Stimulated activated CD4-positive, alpha-beta T cell treated with anti-CD3 and anti-CD28 coated beads, Interleukin-1b, Interleukin-23, amount 100 ng/mL, for 24 hours (primary cell): ENCODE data around the gene MMP1.

Experiments
- DNase-seq, 4 experiments: peaks; one replicate each; pipeline ENCODE4 v3.0.0-alpha.2; 2020; ENCODE audit warnings: low read depth in 4 of 4, low spot score in 1 of 4

Gene MMP1

DNA sequence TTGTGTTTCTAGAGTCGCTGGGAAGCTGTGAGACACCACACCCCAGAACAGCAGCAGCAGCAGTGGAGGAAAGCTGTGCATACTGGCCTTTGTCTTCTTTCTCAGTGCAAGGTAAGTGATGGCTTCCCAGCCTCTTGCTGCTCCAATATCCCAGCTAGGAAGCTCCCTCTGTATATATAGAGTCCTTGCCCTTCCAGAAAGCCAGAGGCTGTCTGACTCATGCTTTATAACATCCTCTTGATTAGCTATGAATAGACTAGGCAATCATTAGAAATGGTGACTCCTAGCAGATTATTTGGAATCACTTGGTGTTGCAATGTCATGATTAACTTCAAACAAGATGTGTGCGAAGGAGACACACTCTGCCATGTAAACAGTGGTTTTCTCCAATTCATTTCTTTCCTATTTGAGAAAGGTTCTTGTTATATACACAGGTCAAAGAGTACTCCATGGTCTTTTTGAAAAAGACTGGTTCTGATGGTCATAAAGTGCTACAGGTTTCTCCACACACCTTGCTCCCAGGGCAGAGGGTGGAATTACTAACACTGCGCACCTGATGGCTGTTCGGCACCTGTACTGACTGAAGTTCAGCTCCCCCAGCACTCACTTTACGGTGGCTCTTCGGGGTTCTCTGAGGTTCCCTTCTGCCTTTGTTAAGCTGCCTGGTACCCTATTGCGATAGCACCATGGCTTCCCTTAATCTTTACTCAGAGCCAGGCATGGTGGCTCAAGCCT is at the start of gene MMP1:
MMP1 (minus strand) TSS at position 149 of the 735 bp plus-strand sequence; CDS start at position 81, 68 bp downstream.
- no peak for DNase-seq

DNA sequence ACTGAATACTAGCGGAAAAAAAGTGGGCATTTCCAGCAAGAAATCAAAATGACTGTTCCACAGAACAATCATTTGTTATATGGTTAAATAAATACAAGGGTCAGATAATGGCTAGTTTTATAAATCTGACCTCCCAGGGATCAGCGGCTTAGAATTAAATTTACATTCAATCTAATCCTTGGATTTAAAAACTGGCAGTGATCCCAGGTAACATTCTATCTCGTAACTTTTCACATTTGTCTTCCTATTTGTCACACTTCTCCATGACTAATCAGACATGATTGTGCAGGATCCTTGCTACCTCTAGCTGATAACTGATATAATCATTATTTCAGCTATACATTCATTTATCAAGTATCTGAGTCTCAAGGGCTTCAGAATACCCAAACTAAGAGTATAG is 48.3 kb upstream of the MMP1 start:
- no peak for DNase-seq

DNA sequence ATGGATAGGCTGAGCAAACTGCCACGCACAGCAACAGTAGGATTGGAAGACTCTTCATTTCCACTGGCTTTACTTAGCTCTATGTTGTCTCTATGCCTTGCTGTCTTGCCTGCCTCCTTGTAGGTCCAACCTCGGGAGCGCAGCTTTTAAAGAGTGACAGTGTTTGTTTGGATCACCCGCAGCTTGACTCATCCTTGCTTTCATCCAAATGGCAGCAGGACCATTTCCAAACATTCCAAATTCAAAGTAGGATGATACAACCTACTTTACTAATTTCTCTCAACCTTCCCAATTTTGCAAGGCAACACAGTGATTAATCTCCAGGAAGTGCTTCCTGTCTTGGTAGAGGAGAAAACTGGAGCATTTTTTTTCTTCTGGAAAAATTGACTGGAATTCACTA is 45.5 kb upstream of the MMP1 start, which contains the start of gene MMP3:
MMP3 (minus strand) TSS at position 121 of the 400 bp plus-strand sequence; CDS start at position 58, 63 bp downstream.
- no peak for DNase-seq

DNA sequence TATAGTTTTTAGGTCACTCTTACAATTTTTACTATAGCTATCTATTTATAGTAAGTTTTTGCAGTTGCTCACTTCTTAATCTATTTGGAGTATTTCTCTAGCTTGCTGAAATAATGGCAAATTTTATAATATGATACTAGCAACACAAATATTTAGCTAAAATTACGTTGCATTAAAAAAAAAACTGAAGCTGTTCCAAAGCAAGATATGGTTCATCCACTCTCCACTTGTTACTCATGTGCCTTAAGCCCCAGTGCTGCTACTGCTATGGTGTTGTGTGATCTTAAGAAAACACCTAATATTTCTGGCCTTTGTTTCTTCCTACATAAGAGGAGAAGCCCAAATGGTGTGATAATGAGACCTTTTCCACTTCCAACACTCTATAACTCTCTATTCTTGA is 45.0 kb upstream of the MMP1 start:
- DNase-seq, result no peak

DNA sequence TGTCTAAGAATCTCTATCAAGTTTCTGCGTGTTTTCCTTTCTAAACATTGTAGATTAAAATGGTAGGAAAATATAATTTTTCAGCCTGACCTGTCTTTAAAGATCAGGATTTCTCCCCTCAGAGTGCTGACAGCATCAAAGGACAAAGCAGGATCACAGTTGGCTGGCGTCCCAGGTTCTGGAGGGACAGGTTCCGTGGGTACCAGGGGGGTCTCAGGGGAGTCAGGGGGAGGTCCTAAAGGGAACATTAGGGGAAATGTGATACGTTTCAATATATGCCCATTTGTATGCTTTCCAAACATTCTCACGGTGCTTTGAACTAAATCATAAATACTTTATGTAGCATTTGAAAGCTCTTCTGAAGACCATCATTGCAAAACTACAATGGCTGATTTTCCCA is 42.1 kb upstream of the MMP1 start:
- DNase-seq, result no peak

DNA sequence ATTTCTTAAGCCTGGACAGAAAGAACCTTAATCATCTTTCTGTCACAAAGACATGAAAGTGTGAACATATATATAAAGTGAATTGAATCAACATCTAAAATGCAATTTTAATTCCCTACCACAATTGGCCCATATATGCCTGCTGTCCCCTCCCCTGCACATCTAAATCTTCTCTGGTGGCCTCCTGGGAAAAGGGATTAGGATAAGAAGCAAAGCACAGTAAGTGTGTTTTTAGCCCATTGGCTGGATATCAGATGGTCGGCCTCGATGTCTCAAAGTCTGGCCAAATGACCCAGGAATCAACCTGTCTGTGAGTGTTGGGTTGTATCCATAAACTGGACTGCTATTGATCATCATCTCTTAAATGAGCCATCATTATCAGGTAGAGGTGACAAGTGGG is 39.7 kb upstream of the MMP1 start:
- no peak for DNase-seq

DNA sequence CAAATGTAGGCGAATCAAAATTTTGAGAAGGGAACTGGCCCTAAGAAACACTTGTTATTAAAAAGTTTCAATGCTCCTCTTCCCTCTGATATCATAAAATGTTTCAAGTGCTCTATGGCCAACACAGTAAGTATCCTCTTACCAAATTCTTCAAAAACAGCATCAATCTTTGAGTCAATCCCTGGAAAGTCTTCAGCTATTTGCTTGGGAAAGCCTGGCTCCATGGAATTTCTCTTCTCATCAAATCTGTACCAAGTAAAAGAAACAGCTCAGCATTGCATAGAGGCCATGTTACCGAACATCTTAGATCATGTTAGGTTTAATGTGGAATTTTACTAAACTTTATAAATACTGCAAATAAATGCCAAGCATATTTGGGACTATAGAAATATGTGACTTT is 39.2 kb upstream of the MMP1 start:
- DNase-seq, result no peak

DNA sequence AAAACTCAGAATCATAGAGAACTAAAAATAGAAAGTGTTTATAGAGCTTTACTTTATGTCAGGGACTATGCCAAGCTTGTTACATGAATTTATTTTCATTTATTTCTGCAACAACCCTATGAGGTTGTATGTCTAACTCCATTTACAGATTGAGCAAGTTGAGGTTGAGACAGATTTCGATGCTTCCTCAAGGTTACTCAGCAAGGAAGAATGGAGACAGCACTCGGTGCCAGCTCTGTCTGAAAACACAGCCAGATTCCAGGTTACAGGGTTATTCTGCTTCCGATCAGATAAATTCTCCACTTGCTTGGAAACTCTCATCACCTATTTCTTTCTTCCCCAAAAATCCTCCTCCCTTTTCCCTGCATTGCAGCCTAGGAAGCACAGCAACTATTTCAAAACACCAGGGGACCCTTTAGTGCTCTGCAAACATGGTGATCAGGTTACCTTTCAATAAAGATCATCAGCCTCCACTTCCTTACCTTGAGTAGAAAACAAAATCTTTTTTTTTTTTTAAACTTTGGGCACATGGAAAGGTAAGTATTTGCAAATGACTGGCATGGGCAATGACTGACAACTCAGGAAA is 38.4 kb upstream of the MMP1 start:
- DNase-seq, result no peak

DNA sequence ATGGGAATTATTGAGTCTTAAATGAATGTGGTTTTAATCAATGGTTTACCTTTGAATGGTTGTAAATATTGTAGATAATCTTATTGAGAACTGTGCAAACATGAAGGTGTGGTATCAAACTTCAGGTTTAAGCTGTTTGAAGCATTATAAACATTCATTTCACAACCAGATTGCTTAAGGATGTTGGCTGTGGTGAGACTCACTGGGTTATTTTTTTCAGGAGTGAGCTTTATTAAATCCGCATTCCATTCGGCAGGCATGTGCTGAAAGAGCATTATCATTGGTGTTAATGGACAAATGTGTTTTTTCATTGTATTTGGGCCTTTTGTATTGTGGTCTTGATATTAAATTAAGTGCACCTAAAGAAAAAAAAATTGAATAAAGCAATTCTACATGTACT is 35.8 kb upstream of the MMP1 start:
- no peak for DNase-seq

DNA sequence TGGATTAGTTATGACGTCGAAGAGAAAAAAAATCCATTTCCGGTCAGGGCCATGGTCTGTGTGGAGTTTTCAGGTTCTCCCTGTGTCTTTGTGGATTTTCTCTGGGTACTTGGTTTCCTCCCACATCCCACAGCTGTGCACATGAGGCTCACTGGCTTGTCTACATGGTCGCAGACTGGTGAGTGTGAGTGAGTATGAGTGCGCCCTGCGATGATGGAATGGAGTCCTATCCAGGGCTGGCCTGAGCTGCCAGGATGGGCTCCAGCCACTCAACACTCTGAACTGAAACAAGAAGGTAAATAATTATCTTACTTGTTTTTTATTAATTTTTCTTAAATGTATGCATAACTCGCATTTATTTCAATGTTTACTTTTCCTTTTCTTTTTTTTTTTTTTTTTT is 34.7 kb upstream of the MMP1 start:
- no peak for DNase-seq

DNA sequence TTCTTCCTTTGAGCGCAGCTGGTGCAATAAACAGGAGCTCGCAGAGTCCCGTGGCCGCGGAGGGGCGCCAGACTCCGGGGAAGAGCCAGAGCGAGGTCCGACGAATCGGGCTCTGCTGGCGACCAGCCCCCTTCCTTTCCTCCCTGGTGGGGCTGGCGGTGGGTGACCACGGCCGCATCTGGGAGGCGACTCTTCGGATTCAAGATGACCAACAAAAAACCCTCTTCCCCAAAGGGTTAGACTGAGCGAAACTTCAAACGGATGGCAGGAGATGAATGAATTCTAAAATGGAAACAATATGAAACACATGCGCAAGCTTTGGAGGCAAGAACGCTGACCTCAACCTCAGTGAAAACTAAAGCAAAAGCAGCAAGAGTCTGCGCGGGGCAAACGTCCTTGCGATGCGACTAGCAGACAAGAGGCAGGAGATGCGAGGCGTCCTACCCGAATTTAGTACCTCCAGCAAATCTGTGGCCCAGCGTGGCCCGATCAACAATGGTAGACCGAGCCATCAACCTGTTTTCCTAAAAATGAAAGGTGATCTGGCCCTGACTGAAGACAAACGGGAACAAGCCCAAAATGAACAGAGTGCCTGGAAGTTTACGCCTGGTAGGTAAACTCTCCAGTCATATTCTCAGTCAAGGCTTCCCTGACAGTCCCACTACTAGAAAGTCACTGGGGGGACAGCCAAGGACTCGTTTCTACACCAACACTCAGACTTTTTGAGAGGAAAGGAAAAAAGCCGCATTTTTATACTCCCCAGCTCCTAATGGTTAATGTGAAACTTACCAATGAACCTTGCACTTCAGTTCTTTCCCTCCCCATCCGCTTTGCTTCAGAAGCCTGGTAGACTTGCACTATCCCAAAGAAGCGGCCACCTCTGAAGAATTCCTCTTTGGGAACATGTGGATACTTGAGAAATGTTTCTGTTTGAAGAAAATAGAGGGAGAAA is 33.8 kb upstream of the MMP1 start:
- no peak for DNase-seq

DNA sequence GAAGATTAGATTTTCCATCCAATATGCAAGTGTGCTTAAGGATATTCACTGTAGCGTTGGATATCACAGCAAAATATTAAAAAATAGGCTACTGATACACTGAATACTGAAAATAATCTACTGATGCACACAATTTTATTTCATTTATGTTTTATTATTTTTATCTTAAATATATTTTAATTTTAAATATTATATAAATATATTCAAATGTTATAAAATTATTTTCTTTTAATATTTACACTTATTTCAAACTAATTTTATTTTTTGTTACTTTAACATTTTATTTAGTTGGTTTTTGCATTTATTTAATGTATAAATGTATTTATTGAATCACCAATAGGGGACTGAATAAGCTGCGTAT is 33.1 kb upstream of the MMP1 start:
- DNase-seq, result no peak

DNA sequence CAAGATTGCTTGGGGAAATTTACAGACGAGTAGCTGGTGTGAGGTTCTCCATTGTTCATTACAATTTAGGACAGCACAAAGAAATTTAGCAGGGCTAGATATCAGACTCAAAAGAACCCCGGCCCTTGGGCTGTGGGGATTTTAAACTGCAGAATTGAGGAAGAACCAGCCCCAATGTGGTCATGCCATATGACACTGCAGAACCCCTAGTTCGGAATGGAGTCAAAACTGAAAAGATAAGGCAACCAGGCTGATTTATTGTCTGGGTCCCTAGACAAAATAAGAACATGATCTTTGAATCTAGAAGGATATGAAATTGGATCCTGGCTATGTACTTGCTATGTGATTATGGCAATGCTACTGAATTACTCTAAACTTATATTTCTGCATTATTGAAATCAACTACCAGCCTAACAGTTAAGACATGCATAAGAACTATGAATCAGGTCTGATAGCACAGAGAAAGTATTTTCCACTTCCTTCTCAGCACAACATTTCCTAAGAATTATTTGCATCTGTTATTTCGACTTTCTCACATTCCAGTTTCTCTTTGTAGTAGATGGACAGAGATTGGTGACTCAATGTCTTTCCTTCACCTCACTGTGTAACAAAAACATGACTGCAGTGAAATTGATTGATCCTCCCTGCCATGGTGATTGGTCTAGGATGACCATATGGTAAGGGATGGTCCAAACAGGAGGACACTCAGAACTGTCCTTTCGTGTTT is 32.2 kb upstream of the MMP1 start:
- DNase-seq, result no peak

DNA sequence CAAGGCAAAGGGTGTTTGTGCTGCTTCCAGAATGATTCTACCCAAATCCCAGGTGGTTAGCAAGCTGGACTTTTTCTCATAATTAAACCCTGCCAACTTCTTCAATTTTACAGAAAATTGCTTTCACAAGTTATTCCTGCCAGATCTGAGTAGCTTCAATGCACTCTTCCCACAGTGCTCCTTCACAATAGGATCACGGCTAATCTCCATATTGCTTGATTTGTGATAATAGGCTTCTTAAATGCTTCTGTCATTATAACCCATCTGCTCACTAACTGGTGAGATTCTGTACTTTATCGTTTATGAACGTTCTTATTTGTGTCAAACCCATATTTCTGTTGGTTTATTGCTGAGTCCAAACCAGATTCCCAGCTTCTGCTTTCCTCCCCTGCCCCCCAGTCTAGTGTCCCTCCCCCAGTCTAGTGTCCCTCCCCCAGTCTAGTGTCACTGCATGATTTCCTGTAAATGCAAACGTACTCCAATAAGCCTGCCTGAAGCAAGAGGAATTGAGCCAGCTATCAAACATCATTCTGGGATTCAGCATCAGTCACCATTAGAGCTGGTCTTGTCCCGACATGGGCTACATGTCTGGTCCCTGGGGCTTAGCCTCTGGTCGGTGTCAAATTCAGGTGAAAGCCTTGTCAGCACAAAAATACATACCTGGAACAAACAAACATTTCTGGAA is 31.5 kb upstream of the MMP1 start:
- no peak for DNase-seq

DNA sequence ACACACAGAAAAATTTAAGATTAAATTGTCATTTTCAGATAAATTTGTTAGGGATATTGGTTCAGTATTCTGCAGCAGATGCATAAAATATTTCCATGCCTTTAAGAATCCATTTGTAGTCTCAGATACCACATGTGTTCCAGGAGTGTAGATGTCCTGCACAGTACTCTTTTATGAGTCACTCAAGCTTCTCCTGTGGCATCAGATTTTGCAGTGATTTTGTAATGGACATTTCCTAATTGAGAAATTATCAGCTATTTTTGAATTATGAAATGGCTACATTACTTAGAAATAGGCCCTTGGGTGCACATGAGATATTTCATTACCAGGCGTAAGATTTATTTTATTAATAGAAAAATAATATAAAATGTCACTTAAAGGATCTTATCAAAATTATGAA is 26.6 kb upstream of the MMP1 start:
- DNase-seq, result no peak

DNA sequence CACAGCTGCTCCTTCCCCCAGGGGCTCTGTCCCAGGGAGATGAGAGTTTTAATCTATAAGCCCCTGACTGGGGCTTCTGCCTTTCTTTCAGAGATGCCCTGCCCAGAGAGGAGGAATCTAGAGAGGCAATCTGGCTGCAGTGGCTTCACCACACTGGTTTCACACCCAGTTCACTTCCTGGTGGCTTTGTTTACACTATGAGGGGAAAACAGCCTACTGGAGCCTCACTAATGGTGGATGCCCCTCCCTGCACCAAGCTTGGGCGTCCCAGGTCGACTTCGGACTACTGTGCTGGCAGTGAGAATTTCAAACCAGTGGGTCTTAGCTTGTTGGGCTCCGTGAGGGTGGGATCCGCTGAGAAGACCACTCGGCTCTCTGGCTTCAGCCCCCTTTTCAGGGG is 21.5 kb upstream of the MMP1 start:
- DNase-seq, result no peak

DNA sequence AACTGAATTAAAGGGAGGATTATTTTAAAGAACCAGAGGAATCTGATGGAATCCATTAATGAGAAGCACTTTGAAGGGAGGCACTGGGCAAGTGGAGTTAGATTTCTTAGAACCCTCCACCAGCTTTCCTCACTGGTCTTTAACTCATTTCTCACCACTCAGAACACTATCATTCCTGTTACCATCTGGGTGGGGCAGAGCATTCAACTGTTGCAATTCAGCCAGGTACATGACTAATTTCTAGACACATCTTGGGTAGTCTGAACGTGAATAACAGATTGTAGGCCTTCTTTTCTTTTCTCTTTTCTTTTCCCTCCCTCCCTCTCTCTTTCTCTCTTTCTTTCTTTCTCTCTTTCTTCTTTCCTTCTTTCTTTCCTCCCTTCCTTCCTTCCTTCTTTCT is 15.5 kb upstream of the MMP1 start:
- no peak for DNase-seq

DNA sequence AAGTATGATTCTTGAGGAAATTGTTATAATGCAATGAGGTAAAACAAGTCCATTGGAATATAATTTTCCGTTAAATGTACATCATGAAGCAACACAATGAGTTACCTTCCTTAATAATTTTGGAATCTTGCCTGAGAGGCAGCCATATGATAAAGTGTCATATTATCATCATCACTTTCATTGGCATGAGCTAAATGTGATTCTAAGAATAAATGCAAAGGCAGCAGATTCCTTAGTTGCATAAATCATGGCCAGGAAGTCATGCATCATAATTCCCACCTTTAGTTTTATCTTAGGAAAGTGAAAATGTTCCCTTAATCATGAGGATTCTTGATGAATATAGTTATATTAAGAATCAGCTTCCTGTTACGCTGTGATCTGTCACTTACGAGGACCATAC is 14.2 kb upstream of the MMP1 start:
- DNase-seq, result no peak

DNA sequence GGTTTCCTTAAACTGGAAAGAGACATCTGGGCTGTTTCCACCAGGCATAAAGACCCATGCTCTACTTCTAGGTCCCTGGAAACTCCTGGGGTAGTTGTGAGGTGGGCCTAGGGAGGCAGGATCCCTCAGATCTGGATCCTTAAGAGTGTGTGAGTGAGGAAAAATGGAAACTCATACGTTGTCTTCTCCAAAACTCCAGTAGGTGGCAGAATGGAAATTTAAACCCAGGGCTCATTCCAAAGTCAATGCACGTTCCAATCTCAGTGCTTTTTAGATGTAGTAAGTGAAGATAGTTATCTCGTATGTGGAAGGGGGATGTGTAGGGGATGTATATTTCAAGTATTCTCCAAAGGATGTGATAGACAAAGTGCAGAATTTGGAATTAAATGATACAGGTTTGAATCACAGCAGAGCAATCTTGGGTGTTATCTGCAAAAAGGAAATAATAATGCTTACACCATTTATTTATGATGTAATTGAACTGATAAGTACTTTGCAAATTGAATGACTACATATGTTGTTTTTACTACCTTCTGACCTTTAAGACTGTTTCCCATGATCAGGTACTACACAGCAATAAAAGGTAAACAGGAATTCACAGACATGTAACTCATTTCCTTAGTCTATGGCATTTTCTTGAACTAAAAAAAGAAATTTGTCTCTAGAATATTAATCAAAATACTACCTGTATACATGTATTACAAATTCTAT is 13.1 kb upstream of the MMP1 start:
- no peak for DNase-seq

DNA sequence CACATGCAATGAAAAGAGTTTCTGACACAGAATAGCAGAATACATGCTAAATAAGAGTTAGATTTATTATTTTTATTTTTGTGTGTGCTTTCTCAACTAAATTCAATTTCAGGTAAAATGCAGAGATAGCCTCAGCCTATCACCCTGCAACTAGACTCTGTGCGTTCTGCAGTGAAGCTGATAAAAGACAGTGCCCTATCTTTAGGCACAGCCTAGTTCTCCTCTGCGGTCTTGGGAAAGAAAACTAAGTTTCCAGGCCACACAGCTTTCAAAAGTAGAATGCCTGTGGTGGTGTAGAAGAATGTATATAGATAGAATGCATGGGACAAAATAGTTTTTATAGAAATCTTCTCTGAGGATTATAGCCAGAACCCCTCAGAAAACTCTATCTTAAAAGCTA is 12.0 kb upstream of the MMP1 start:
- DNase-seq, result no peak
